ENCODE data around the gene ITGAL. TPM values are rescaled to one million over a fixed set of nuclear protein-coding genes. Genes with fewer than 3 reads are reported as not detected.

Gene ITGAL
- 10 to 100 TPM in 1 of 4 donors, 1 to 10 TPM in 3; 1.3 to 16.5 (median 4.1) TPM for total RNA-seq

GRCh38 chr16:30472328-30472942 is at the start of gene ITGAL:
ITGAL (plus strand) TSS chr16:30472742; CDS start chr16:30472838, 96 bp downstream.
- no peak for TF ChIP-seq CTCF (IDR thresholded peaks at IDR 0.05; ENCODE audit: low read depth)

DNA sequence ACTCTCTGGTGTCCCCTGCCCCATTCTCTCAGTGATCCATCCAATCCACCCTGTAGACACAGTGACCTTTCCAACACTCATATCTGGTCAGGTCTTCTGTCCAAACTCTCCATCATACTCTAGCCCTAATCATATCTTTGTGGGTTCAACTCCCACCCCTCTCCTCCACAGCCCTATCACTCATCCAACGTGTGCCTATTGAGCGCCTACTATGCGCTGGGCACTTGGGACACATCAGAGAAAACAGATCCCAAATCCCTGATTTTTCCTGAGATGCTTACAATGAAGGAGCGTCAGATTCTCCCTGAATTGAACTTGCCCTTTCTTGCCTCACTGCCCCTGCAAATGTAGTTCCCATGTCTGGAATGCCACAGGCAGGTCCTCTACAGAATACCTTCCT is 44.5 kb upstream of the ITGAL start:
- no peak for TF ChIP-seq CTCF (IDR thresholded peaks at IDR 0.05; ENCODE audit: low read depth)

DNA sequence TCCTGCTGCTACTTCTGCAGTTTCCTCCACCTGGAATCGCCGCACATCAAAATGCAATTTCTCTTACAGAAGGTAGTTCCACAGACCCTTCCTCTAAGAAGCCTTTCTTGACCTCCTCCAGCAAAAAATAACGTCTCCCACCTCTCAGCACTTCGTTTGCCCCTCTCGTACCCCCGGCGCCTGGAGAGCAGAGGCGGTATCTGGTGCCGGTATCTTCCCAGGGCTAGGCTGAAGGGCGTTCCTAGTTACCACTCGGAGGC is 43.2 kb upstream of the ITGAL start:
- no peak for TF ChIP-seq CTCF (IDR thresholded peaks at IDR 0.05; ENCODE audit: low read depth)

DNA sequence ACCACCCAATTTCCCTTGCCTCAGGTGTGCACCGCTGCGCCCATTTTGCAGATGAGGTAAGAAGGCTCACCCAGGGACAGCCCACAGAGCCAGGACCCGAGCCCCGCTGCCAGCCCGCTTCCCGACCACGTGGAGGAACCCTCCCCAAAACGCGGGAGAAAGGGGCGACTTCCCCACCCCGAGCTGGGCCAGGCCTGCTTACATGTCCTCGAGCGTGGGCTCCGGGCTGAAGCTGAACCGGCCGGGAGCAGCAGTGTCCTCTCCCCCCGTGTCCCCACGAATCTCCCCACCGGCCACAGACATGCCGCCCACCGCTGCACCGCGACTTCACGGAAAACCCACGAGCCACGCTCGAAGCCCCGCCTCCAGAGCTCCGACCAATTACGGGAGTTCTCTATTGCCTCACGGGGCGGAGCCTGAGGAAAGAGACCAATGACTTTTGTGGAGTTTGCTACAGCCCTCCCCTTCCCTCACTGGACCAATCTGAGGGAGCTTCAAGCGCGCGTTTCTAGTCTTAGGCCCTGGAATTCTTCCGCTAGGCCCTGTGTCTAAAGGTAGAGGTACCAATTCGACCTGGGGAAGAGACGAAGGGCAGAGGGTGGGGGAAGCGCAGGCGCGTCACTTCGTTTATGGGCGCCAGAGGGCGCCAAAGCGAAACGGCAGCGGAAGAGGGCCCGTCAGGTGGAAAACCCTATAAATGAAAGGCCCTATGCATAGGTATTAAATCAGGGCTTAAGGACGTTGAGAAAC is 42.7 kb upstream of the ITGAL start, which contains the start of gene DCTPP1:
TSS of gene DCTPP1 (minus strand) at position 353 of the 750 bp plus-strand sequence. CDS start at position 303, 50 bp downstream.
- no peak for TF ChIP-seq CTCF (IDR thresholded peaks at IDR 0.05; ENCODE audit: low read depth)

DNA sequence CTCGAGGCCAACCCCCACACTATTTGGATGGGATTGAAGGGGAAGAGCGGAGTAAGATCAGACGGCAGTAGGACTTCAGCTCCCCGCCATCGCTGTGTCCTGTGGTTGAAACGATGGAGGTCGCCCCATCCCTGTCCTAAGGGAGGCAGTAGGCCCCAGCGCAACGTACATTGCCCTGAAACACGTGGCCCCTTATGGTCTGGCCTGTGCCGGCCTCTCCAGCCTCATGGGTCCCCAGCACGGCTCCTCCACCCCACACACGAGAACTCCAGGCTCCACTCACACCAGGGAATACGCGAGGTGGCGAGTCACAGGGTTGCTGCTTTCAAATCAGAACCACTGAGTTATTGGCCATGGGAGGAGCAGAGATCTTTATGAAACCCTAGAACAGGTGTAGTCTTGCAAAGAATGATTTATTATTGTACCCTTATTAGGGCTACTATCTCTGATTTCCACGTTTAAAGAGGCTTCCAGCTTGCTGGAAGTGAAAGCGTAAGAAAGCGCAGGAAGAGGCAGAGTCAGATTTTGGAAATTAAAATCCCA is 42.0 kb upstream of the ITGAL start:
- no peak for TF ChIP-seq CTCF (IDR thresholded peaks at IDR 0.05; ENCODE audit: low read depth)

- no peak for TF ChIP-seq CTCF (IDR thresholded peaks at IDR 0.05; ENCODE audit: low read depth)
Measured at GRCh38 chr16:30434852-30435251, 37.7 kb upstream of the ITGAL start.

DNA sequence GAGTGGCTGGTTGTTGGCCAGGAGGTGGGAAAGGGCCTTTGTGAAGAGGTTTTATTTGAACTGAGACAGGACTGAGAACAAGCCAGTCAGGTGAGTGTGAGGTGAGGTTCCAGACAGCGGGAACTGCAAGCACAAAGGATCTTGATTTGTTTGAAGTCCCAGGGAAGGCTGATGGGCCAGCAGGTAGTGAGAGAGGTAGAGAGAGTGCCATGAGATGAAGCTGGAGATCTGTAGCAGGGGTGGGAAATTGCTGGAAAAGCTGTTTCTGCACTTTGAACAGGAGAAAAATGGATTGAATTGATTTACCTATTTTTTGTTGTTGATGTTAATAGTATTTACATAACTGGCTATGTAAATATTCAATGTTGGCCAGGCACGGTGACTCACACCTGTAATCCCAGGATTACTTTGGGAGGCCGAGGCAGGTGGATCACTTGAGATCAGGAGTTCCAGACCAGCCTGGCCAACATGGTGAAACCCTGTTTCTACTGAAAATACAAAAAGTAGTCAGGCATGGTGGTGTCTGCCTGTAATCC is 35.0 kb upstream of the ITGAL start:
- no peak for TF ChIP-seq CTCF (IDR thresholded peaks at IDR 0.05; ENCODE audit: low read depth)

Data from subcutaneous adipose tissue (tissue), 4 donors.